IPS-18c (cell line): Measurements from ENCODE around the gene LMTK3.
"Not testable (repeated sequence)": the region's sequence is repeated elsewhere in the genome, so short reads cannot be mapped to it uniquely, and the experiment has no call there.

Experiments used
- H3K4me3 ChIP-seq: 2 replicates; pipeline ENCODE4 v1.7.0; 2013; ENCODE audit warnings: low read depth, mild to moderate bottlenecking, low read length, moderate library complexity; ENCODE audit not compliant: insufficient read depth
- H3K9me3 ChIP-seq: one replicate; pipeline ENCODE4 v1.6.1; 2013; ENCODE audit warnings: mild to moderate bottlenecking, low read length, moderate library complexity; ENCODE audit not compliant: control insufficient read depth, insufficient read depth

The LMTK3 gene

GRCh38 chr19:48544856-48545750 is 33.5 kb upstream of the LMTK3 start:
- H3K4me3 ChIP-seq = no peak overlapping the region
- H3K9me3 ChIP-seq = no peaks in the 10 kb centered on the region

GRCh38 chr19:48543121-48543710 is 31.6 kb upstream of the LMTK3 start:
- H3K4me3 ChIP-seq = no peak overlapping the region
- no peaks in the 10 kb centered on the region for H3K9me3 ChIP-seq

- no peak overlapping the region for H3K4me3 ChIP-seq
Measured at GRCh38 chr19:48541813-48542212, 30.2 kb upstream of the LMTK3 start.

GRCh38 chr19:48540110-48540509 is 28.5 kb upstream of the LMTK3 start:
- H3K9me3 ChIP-seq = no peaks in the 10 kb centered on the region
- no peak overlapping the region for H3K4me3 ChIP-seq

More at GRCh38 chr19:48541813-48542212, 30.2 kb upstream of the LMTK3 start:
- H3K9me3 ChIP-seq = no peaks in the 10 kb centered on the region

- Histone ChIP-seq H3K9me3 (no peaks in the 10 kb centered on the region), H3K4me3 (no peak overlapping the region)
Measured at GRCh38 chr19:48539503-48540096, 28.0 kb upstream of the LMTK3 start.

GRCh38 chr19:48538057-48538456 is 26.4 kb upstream of the LMTK3 start:
- not testable (repeated sequence) for H3K4me3 ChIP-seq

GRCh38 chr19:48537541-48537940 is 25.9 kb upstream of the LMTK3 start:
- Histone ChIP-seq H3K4me3 (no peak overlapping the region), H3K9me3 (no peaks in the 10 kb centered on the region)

More at GRCh38 chr19:48538057-48538456, 26.4 kb upstream of the LMTK3 start:
- not testable (repeated sequence) for H3K9me3 ChIP-seq

GRCh38 chr19:48533770-48534169 is 22.1 kb upstream of the LMTK3 start:
- Histone ChIP-seq H3K9me3 (peaks cover 5% of the 10 kb centered on the region), H3K4me3 (no peak overlapping the region)

GRCh38 chr19:48530770-48531169 is 19.1 kb upstream of the LMTK3 start:
- peaks cover 11% of the 10 kb centered on the region for H3K9me3 ChIP-seq
- no peak overlapping the region for H3K4me3 ChIP-seq

GRCh38 chr19:48530066-48530720 is 18.6 kb upstream of the LMTK3 start:
- Histone ChIP-seq H3K9me3 (peaks cover 11% of the 10 kb centered on the region), H3K4me3 (no peak overlapping the region)

GRCh38 chr19:48529156-48529555 is 17.5 kb upstream of the LMTK3 start:
- Histone ChIP-seq H3K4me3 (no peak overlapping the region), H3K9me3 (peaks cover 11% of the 10 kb centered on the region)

GRCh38 chr19:48524732-48525131 is 13.1 kb upstream of the LMTK3 start:
- peaks cover 11% of the 10 kb centered on the region for H3K9me3 ChIP-seq
- H3K4me3 ChIP-seq = no peak overlapping the region

- H3K4me3 ChIP-seq = no peak overlapping the region
- peaks cover 11% of the 10 kb centered on the region for H3K9me3 ChIP-seq
Measured at GRCh38 chr19:48524221-48524620, 12.6 kb upstream of the LMTK3 start.

- no peak overlapping the region for H3K4me3 ChIP-seq
- H3K9me3 ChIP-seq = peaks cover 2% of the 10 kb centered on the region
Measured at GRCh38 chr19:48520134-48520533, 8.5 kb upstream of the LMTK3 start.

- not testable (repeated sequence) for H3K9me3 ChIP-seq, H3K4me3 ChIP-seq
Measured at GRCh38 chr19:48519426-48519825, 7.8 kb upstream of the LMTK3 start.

GRCh38 chr19:48518207-48518606 is 6.6 kb upstream of the LMTK3 start:
- peaks cover 2% of the 10 kb centered on the region for H3K9me3 ChIP-seq
- no peak overlapping the region for H3K4me3 ChIP-seq

- Histone ChIP-seq H3K4me3 (no peak overlapping the region), H3K9me3 (no peaks in the 10 kb centered on the region)
Measured at GRCh38 chr19:48516536-48516935, 4.9 kb upstream of the LMTK3 start.

GRCh38 chr19:48514123-48514458 is 2.5 kb upstream of the LMTK3 start:
- Histone ChIP-seq H3K4me3 (peak overlapping the region; percentile 2; the same call in 1 of the 2 replicates), H3K9me3 (no peaks in the 10 kb centered on the region)
